HepG2 (cell line): ENCODE results near the gene GPD1. TPM values are rescaled to one million over a fixed set of nuclear protein-coding genes. Genes with fewer than 3 reads are reported as not detected.

Source experiments
- ARNT2 ChIP-seq: sonication (generic); formaldehyde crosslinking; IDR thresholded peaks from 2 replicates; pipeline ENCODE4 v1.8.0; 2022; ENCODE audit warnings: mild to moderate bottlenecking, low read depth, missing genetic modification reagents, moderate library complexity
- CBX5 ChIP-seq: sonication (generic); formaldehyde crosslinking; IDR thresholded peaks from 2 replicates; pipeline ENCODE4 v1.4.0; 2020; ENCODE audit warnings: missing genetic modification reagents, borderline replicate concordance
- ELF1 ChIP-seq: sonication (generic); formaldehyde crosslinking; IDR thresholded peaks from 2 replicates; pipeline ENCODE4 v1.4.0; 2020; ENCODE audit warnings: missing genetic modification reagents
- EP300 ChIP-seq, 3 experiments: sonication (generic) in 1 of 3; formaldehyde crosslinking in 1 of 3; IDR thresholded peaks; 2 replicates each; pipeline versions ENCODE4 v1.5.1 to v1.6.1; 2011 to 2020; ENCODE audit warnings: low read depth in 2 of 3, low read length in 2 of 3, borderline replicate concordance in 1 of 3, improper control_type of control experiment in 1 of 3, mild to moderate bottlenecking in 1 of 3, missing genetic modification reagents in 1 of 3, moderate library complexity in 1 of 3
- ERF ChIP-seq: IDR thresholded peaks from 2 replicates; pipeline ENCODE4 v1.6.1; 2018; ENCODE audit warnings: missing biosample characterization, missing genetic modification reagents
- GZF1 ChIP-seq: sonication (generic); formaldehyde crosslinking; IDR thresholded peaks from 2 replicates; pipeline ENCODE4 v1.5.1; 2020; ENCODE audit warnings: mild to moderate bottlenecking, missing genetic modification reagents
- JUND ChIP-seq: sonication (generic); formaldehyde crosslinking; IDR thresholded peaks from 2 replicates; pipeline ENCODE4 v1.8.0; 2022; ENCODE audit warnings: mild to moderate bottlenecking, missing genetic modification reagents
- REPIN1 ChIP-seq: sonication (generic); formaldehyde crosslinking; IDR thresholded peaks from 2 replicates; pipeline ENCODE4 v1.8.0; 2022; ENCODE audit warnings: missing genetic modification reagents, low read depth, mild to moderate bottlenecking, borderline replicate concordance
- STAT5B ChIP-seq: sonication (generic); formaldehyde crosslinking; IDR thresholded peaks from 2 replicates; pipeline ENCODE4 v1.4.0; 2020; ENCODE audit warnings: missing genetic modification reagents
- TBX3 ChIP-seq: fragments of 450-650 bp; IDR thresholded peaks from 2 replicates; pipeline ENCODE4 v1.6.1; 2017; ENCODE audit warnings: antibody characterized with exemption, mild to moderate bottlenecking, inconsistent platforms, borderline replicate concordance
- ZFAT ChIP-seq: sonication (generic); formaldehyde crosslinking; conservative IDR thresholded peaks from 2 replicates; pipeline ENCODE4 v1.8.1; 2023; ENCODE audit warnings: missing genetic modification reagents, inconsistent platforms
- ZNF530 ChIP-seq: sonication (generic); formaldehyde crosslinking; IDR thresholded peaks from 2 replicates; pipeline ENCODE4 v1.5.0; 2020; ENCODE audit warnings: low read depth, mild to moderate bottlenecking, missing genetic modification reagents
- ZNF737 ChIP-seq: sonication (generic); formaldehyde crosslinking; IDR thresholded peaks from 2 replicates; pipeline ENCODE4 v1.5.0; 2020; ENCODE audit warnings: missing genetic modification reagents, mild to moderate bottlenecking, borderline replicate concordance
- ZNF878 ChIP-seq: sonication (generic); formaldehyde crosslinking; IDR thresholded peaks from 2 replicates; pipeline ENCODE4 v1.8.1; 2023; ENCODE audit warnings: mild to moderate bottlenecking, missing genetic modification reagents, moderate library complexity
- ZSCAN30 ChIP-seq: sonication (generic); formaldehyde crosslinking; IDR thresholded peaks from 2 replicates; pipeline ENCODE4 v1.5.0; 2020; ENCODE audit warnings: mild to moderate bottlenecking, missing genetic modification reagents
- polyA plus RNA-seq, 8 experiments: library from polyadenylated mRNA; depleted of rRNA in 3 of 8; stranded (reverse) in 7 of 8; unstranded in 1 of 8; fragments of >200 nt; fragmentation: Illumina TruSeq in 4 of 8; extraction: Trizol in 4 of 8; gene quantifications; 2 replicates each; pipeline versions ENCODE4 v1.2.1 to v1.2.3, GENCODE V29; 2011 to 2016; ENCODE audit warnings: low read depth in 4 of 8, missing spikeins in 1 of 8, mixed read lengths in 1 of 8; ENCODE audit not compliant: insufficient read depth in 1 of 8
- total RNA-seq, 5 experiments: library from RNA; depleted of rRNA; stranded (reverse); fragments of >200 nt; fragmentation: Illumina TruSeq; extraction: Trizol; gene quantifications; 2 replicates each; pipeline ENCODE4 v1.2.3, GENCODE V29; 2016; ENCODE audit warnings: low read depth in 1 of 5
- TF ChIP-seq, protein P1 (sequence below): sonication (generic); formaldehyde crosslinking; IDR thresholded peaks from 2 replicates; pipeline ENCODE4 v1.5.0; 2020; ENCODE audit warnings: missing genetic modification reagents, mild to moderate bottlenecking, borderline replicate concordance
- TF ChIP-seq, protein P2 (sequence below): sonication (generic); formaldehyde crosslinking; IDR thresholded peaks from 2 replicates; pipeline ENCODE4 v1.8.0; 2022; ENCODE audit warnings: mild to moderate bottlenecking, missing genetic modification reagents, borderline replicate concordance
- TF ChIP-seq, protein P3 (sequence below): sonication (generic); formaldehyde crosslinking; IDR thresholded peaks from 2 replicates; pipeline ENCODE4 v1.4.0; 2020; ENCODE audit warnings: low read depth, mild to moderate bottlenecking, missing genetic modification reagents
- TF ChIP-seq, protein P4 (sequence below): sonication (generic); formaldehyde crosslinking; IDR thresholded peaks from 2 replicates; pipeline ENCODE4 v1.4.0; 2020; ENCODE audit warnings: mild to moderate bottlenecking, missing genetic modification reagents
- TF ChIP-seq, protein P5 (sequence below): sonication (generic); formaldehyde crosslinking; IDR thresholded peaks from 2 replicates; pipeline ENCODE4 v1.5.0; 2020; ENCODE audit warnings: mild to moderate bottlenecking, missing genetic modification reagents, borderline replicate concordance
- TF ChIP-seq, protein P6 (sequence below): IDR thresholded peaks from 2 replicates; pipeline ENCODE4 v1.6.1; 2016; ENCODE audit warnings: low read depth, control low read depth
- TF ChIP-seq, protein P7 (sequence below): sonication (generic); formaldehyde crosslinking; IDR thresholded peaks from 2 replicates; pipeline ENCODE4 v1.4.0; 2020; ENCODE audit warnings: missing genetic modification reagents

Gene GPD1
- total and polyA plus RNA-seq, 2 of the 13 experiments (the other 11 are each of a cell fraction or from before 2014, with no cell fraction given): 3.7 to 30.6 TPM

DNA sequence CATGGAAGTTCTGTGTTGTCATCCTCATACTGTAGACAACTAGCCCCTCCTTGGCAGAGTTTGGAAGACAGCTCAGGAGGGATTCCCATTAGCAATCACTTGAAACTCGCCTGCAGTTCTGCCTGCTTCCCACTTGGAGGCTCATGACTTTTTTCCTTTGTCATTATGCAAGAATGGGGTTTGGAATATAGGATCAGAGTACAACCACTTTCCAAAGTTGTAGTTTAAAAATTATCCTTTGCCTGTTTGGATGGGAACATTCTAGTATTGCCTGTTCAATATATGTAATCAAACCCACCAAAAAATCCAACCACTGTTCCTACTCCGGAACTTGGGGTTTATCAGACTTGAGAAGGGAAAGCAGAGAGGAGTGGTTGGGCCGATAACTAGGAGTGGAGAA, 2.1 kb upstream of the GPD1 start (continued):
- TF ChIP-seq EP300 (IDR thresholded peaks at IDR 0.05; ENCODE audit: low read depth in 2 of 2, low read length in 2 of 2) (no peak), EP300 (CRISPR knock-in tag; IDR thresholded peaks at IDR 0.05; ENCODE audit: borderline replicate concordance) (no peak), ZSCAN30 (CRISPR knock-in tag) (no peak), JUND (no peak), ZFAT (CRISPR knock-in tag) (no peak), ERF (CRISPR knock-in tag) (no peak), ZNF878 (no peak), ZNF530 (CRISPR knock-in tag) (no peak), REPIN1 (no peak), TBX3 (no peak), CBX5 (CRISPR knock-in tag) (no peak), ARNT2 (CRISPR knock-in tag) (no peak), GZF1 (CRISPR knock-in tag) (no peak), ZNF737 (CRISPR knock-in tag) (no peak), ELF1 (no peak), STAT5B (CRISPR knock-in tag) (no peak)
- TF ChIP-seq, protein P1, sequence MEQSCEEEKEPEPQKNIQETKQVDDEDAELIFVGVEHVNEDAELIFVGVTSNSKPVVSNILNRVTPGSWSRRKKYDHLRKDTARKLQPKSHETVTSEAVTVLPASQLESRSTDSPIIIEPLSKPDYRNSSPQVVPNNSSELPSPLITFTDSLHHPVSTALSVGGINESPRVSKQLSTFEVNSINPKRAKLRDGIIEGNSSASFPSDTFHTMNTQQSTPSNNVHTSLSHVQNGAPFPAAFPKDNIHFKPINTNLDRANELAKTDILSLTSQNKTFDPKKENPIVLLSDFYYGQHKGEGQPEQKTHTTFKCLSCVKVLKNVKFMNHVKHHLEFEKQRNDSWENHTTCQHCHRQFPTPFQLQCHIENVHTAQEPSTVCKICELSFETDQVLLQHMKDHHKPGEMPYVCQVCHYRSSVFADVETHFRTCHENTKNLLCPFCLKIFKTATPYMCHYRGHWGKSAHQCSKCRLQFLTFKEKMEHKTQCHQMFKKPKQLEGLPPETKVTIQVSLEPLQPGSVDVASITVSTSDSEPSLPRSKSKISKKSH (CRISPR knock-in tag): no peak
- TF ChIP-seq, protein P2, sequence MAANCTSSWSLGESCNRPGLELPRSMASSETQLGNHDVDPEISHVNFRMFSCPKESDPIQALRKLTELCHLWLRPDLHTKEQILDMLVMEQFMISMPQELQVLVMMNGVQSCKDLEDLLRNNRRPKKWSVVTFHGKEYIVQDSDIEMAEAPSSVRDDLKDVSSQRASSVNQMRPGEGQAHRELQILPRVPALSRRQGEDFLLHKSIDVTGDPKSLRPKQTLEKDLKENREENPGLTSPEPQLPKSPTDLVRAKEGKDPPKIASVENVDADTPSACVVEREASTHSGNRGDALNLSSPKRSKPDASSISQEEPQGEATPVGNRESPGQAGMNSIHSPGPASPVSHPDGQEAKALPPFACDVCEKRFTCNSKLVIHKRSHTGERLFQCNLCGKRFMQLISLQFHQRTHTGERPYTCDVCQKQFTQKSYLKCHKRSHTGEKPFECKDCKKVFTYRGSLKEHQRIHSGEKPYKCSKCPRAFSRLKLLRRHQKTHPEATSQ (CRISPR knock-in tag): no peak
- TF ChIP-seq, protein P3, sequence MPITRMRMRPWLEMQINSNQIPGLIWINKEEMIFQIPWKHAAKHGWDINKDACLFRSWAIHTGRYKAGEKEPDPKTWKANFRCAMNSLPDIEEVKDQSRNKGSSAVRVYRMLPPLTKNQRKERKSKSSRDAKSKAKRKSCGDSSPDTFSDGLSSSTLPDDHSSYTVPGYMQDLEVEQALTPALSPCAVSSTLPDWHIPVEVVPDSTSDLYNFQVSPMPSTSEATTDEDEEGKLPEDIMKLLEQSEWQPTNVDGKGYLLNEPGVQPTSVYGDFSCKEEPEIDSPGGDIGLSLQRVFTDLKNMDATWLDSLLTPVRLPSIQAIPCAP (CRISPR knock-in tag): no peak
- TF ChIP-seq, protein P4, sequence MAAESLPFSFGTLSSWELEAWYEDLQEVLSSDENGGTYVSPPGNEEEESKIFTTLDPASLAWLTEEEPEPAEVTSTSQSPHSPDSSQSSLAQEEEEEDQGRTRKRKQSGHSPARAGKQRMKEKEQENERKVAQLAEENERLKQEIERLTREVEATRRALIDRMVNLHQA: no peak
- TF ChIP-seq, protein P5, sequence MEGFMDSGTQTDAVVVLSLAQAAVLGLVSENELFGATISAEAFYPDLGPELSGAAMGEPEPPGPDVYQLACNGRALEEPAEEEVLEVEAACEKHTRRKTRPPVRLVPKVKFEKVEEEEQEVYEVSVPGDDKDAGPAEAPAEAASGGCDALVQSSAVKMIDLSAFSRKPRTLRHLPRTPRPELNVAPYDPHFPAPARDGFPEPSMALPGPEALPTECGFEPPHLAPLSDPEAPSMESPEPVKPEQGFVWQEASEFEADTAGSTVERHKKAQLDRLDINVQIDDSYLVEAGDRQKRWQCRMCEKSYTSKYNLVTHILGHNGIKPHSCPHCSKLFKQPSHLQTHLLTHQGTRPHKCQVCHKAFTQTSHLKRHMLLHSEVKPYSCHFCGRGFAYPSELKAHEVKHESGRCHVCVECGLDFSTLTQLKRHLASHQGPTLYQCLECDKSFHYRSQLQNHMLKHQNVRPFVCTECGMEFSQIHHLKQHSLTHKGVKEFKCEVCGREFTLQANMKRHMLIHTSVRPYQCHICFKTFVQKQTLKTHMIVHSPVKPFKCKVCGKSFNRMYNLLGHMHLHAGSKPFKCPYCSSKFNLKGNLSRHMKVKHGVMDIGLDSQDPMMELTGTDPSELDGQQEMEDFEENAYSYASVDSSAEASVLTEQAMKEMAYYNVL (CRISPR knock-in tag): no peak
- TF ChIP-seq, protein P6, sequence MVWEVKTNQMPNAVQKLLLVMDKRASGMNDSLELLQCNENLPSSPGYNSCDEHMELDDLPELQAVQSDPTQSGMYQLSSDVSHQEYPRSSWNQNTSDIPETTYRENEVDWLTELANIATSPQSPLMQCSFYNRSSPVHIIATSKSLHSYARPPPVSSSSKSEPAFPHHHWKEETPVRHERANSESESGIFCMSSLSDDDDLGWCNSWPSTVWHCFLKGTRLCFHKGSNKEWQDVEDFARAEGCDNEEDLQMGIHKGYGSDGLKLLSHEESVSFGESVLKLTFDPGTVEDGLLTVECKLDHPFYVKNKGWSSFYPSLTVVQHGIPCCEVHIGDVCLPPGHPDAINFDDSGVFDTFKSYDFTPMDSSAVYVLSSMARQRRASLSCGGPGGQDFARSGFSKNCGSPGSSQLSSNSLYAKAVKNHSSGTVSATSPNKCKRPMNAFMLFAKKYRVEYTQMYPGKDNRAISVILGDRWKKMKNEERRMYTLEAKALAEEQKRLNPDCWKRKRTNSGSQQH: no peak
- TF ChIP-seq, protein P7, sequence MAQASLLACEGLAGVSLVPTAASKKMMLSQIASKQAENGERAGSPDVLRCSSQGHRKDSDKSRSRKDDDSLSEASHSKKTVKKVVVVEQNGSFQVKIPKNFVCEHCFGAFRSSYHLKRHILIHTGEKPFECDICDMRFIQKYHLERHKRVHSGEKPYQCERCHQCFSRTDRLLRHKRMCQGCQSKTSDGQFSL (CRISPR knock-in tag): no peak
